B cell (primary cell): ENCODE measurements around the gene GALR2.

Source experiments
- EZH2 ChIP-seq: IDR thresholded peaks from 2 replicates; pipeline ENCODE4 v1.6.1; 2012; ENCODE audit warnings: borderline replicate concordance, low read depth, mild to moderate bottlenecking, moderate library complexity, low read length; ENCODE audit not compliant: insufficient read depth, poor library complexity, severe bottlenecking
- TF ChIP-seq, protein P1 (sequence below): fragments of 200-600 bp; IDR thresholded peaks from one replicate; pipeline ENCODE4 v1.8.0; 2022; ENCODE audit warnings: antibody characterized with exemption, mild to moderate bottlenecking

DNA sequence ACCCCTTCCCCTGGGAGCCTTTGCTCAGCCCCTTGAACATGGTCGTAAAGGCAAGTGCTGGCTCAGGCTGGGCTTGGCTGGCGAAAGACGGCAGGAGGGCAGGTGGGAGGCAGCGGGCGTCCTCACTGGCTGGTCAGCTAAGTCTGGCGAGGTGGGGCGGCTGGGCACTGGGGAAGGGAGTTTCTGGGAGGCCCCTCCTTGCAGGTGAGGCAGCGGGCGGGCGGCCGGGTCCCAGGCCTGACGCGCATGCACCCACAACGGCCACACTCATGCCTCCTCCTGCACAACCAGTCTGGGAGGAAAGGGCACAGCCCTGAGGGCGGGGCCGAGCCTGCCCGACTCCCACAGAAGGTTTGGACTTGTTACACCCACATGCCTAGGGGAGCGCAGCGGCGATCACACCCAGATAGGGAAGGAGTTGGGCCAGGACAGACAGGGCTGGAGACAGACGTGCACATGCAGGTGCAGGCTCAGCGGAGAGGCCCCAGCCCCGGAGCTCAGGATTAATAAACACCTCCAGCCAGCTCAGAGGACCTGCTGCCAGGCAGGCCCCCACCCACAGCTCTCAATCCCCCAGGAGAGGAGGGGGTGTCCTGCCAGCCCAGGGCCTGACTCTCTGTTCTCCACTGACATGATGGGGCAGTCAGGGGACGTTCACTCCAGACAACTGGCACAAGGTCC lies 47.3 kb upstream of the GALR2 start, which contains the start of gene EVPL:
- TF ChIP-seq, protein P1, sequence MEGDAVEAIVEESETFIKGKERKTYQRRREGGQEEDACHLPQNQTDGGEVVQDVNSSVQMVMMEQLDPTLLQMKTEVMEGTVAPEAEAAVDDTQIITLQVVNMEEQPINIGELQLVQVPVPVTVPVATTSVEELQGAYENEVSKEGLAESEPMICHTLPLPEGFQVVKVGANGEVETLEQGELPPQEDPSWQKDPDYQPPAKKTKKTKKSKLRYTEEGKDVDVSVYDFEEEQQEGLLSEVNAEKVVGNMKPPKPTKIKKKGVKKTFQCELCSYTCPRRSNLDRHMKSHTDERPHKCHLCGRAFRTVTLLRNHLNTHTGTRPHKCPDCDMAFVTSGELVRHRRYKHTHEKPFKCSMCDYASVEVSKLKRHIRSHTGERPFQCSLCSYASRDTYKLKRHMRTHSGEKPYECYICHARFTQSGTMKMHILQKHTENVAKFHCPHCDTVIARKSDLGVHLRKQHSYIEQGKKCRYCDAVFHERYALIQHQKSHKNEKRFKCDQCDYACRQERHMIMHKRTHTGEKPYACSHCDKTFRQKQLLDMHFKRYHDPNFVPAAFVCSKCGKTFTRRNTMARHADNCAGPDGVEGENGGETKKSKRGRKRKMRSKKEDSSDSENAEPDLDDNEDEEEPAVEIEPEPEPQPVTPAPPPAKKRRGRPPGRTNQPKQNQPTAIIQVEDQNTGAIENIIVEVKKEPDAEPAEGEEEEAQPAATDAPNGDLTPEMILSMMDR, result no peak
- TF ChIP-seq EZH2, result no peak
